HG03159 (cell line): ENCODE data around the gene HNRNPR.

Experiments used
- ATAC-seq: cut with Tn5 transposase; IDR thresholded peaks from one replicate; pipeline ENCODE4 v1.9.1; 2021; ENCODE audit warnings: mild to moderate bottlenecking, moderate library complexity; ENCODE audit not compliant: unreplicated experiment

HNRNPR gene

DNA sequence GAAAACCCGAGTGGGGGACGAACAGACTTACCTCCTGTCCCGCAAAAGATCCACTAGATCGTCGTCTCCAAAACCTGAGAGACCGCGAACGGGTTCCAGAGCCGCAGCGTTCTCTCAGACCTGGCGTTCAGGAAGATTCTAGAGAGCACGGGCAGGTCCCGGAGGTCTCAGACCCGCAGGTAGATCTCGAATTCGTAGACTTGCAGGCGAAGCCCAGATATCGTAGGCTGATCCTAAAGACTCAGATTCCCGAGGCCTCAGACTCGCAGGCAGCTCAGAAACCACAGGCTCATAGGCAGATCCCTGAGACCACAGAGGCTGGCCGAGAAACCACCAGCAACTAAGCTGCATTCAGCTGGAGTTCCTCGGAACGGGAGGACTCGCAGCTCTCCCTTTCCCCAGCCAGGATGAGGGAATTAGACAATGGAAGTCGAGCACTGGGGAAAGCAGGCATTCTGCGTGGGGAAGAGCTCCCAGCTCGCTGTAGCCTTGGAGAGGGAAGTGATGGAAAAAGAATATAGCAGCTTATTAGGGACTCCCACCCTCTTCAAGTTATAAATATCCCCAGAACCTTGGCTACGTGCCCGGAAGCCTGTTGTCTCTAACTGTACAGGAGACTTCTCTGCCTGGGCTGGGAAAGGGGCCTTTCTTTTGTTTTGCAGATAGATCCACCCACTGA lies 25.4 kb upstream of the HNRNPR start, which contains the start of gene ZNF436:
ZNF436 (minus strand) TSS at position 502 of the 679 bp plus-strand sequence. CDS start 1,831 bp downstream, outside the sequence.
- ATAC-seq = no peak

DNA sequence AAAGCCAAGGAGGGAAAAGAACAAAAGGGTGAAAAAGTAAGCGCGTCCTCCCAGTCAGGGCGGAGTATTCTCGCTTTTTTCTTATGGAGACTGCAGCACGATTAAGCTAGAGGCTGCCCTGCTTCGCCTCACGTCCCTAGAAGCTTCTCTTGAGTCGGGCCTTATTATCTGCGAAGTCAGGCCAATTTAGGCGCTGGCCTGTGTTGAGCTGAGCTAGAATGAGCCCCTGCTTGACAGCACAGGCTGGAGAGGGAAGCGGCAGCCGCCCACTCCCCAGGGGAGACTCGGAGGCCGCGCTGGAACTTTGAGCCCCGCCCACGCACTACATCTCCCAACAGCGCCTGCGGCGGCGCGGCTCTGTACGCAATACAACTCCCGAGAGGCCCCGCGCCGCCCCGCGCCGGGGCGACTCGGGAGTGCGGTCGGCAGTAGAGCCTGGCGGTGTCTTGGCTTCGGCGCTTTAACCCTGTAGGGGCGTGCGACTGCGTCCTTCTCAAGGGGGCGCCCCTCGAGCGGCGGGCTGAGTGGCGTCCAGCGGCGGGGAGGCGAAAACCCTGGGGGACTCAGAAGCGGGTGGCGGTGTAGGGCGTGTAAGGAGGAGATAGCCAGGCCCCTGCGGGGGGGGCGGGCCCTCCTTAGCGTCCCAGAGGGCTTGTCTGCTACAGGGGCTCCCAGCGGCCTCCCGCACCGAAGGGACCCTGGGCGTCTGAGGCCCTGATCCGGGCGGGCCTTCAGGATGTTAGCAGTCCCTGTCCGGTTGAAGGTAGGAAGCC lies 24.7 kb upstream of the HNRNPR start:
- ATAC-seq = peak; percentile 64

DNA sequence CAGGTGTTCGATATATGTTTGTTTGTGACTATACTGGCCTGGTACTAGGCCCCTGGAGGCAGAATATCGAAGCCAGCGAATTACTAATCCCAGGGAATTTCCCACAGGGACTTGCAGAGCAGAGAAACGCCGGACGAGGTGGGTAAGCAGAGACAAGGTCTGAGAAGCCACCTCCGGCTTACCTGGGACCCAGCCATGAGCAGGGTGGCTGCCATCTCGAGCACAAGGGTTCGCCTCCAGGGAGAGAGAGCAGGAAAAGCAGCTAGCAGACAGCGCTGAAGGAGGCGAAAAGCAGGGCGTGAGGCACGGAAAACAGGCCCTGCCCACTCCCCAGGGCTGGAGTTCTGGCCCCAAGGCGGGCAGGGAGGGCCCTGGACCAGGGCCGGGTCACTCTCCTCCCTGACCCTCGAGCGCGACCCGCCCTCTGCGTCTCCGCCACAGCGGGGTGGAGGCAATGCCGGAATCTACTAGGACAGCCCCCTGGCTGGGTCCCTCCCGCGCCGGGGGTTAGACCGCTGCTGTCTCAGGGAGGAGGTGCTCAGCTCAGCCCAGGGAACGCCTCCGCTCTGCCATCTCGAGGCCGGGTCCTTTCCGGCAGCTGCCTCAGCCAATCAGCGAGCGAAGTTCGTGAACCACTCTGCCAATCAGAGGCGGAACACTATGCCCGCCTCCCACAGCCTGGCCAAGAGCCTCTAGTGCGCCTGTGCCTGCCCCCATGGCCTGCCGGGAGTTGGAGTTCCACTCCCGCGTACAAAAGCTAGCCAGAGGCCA lies 23.9 kb upstream of the HNRNPR start:
- peak; percentile 90 for ATAC-seq

DNA sequence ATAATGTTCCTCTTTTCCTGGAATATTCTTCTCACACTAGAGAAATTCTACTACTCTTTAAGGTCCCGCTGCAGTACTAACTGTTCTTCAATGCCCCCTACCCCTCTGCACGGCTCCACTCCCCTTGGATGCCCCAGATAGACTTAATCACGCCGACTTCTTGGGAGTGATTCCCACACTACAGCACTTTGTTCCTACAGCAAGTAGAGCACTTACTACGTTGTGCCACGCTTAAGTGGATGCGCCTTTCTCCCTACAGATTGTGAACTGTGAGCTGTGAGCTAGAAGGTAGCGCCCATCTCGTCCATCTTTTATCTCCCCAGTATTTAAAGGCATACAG lies 23.3 kb upstream of the HNRNPR start:
- no peak for ATAC-seq

DNA sequence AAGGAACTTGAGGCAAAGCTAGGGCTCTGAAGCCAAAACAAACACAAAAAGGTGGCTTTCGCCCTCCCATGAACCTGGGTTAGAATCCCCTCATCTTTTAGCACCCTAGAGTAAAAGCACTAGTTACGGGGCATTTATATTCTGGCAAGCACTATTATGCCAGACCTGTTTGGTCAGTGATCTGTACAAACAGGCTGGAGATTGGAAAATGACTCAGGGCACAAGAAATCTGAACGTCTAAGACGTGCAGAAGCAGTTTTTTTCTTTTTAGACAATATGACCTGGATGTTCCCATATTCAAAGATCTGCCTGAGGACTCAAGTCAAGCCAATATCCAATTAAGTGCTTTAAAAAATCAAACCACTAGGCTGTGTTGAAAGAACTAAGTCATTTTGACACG lies 22.5 kb upstream of the HNRNPR start:
- ATAC-seq = no peak

DNA sequence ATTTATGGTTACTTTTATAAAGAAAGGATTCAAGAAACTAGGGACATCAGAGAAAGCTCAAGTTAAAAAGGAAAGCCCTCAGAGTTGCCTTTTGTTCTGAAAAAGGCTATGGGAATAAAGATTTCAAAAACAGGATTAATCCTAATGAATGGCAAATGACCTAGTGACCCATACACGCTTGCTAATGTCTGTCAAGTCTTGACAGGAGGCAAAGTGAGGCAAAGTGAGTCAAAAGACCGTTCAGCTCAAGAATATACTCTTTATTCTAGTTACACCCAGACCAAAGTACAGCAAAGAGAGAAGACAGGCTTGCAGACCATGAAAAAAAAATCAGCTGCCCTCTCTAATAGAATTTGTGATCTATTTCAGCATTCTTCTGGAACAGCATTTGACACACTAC lies 22.1 kb upstream of the HNRNPR start:
- no peak for ATAC-seq

DNA sequence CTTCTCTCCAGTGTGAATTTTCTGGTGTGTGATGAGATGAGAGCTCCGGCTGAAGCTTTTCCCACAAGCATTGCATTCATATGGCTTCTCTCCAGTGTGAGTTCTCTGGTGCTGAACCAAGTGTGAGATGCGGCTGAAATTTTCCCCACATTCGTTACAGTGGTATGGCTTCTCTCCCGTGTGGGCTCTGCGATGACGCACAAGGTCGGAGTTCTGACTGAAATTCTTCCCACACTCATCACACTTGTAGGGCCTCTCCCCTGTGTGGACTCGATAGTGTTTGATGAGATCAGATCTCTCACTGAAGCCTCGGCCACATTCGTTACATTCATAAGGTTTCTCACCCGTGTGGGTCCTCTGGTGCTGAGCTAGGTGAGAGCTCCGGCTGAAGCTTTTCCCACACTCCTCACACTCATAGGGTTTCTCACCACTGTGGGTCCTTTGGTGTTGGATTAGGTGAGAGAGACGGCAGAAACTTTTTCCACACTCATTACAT lies 18.2 kb upstream of the HNRNPR start:
- no peak for ATAC-seq

DNA sequence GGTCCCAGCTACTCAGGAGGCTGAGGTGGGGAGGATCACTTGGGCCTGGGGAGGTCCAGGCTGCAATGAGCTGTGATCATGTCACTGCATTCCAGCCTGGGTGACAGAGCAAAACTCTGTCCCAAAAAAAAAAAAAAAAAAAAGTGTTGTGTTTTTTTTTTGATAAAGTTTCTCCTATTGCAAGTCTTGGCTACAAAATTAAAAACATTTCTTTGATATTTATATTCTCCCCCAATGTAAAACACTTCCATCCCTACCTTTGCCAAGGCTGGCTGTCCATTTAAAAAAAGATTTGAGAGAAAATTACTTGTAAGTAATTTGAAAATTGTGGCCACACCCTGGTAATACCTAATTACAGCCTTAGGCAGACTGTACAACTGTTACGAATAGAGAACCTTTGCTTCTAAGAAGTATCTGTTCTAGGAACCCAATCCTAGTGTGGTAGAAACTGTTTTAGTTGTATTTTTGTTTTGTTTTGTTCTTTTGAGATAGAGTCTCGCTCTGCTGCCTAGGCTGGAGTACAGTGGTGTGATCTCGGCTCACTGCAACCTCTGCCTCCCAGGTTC lies 14.3 kb upstream of the HNRNPR start:
- no peak for ATAC-seq

DNA sequence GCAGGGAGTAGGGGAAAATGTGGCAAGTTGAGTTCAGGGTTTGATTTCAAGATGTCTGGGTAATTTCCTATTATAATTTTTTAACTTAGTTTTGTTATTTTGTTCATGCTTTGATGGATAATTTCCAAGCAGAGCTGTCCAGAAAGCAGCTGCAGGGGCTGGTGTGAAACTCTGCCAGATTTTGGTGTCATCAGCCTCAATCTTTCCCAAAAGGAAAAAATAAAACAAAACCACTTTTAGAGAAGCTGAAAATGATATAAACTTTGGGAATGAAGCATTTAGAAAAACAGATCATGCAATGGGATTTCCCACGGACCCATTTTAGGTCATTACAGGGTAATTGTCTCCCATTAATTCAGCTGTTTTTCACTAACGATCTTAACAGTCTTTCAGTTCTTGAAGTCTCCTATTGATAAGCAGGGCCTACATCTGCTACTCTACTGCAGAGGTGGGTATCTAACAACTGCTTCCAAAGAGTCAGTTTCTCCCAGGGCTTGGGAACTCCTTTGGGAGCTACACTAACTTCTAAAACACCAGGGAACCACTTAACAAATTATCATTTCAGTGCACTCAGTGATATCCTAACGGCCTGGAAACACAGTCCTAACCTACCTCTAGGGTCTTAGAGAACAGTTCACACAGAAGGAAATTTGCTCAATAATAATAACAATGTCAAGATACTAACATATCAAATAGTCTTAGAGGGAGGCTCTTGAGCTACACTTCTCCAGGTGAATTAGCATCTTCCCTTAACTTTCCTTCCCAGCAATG lies 13.2 kb upstream of the HNRNPR start:
- ATAC-seq = no peak

DNA sequence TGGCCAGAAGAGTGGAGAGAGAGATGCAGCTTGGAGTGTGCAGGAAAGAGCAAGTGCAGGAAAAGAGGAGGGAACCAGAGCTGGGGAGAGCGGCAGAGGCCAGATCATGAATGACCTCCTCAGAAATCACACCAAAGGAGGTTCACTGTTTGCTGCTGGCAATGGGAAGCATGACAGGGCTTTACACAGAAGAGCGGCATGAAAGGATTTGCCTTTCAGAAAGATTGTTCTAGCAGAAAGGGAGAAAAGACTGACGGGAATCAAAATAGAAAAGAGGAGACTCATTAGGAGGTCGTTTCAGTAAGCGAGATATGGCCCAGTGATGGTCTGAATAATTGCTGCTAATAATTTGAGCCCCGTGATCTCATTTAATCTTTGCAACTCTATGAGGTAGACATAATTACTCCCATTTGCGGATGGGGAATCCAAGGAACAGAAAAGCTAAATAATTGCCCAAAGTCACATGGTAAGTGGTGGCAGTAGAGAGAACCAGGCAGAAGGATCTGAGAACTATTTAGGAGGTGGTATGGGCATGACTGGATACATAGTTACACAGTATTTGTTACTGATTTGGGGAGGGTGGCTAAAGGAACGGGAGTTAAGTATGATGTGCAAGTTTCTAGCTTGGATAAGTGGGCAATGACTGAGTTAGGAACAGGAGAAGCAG lies 12.5 kb upstream of the HNRNPR start:
- no peak for ATAC-seq

DNA sequence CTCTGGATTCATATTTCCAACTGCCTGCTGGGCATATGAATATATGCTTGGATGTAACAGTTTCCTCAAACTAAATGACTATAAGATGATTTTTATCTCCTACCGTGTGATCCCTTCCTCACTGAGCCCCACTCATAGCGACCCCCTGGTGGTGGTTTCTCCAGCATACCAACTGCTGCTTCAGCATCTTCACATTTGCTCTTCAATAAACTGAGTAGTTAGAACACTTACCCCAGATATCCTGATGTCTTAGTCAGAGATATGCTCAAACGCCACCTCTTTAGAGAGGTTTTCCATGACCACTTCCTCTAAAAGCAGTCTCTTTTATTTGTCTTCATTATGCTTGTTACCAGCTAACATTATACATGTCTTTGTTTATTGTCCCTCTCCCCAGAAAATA lies 10.2 kb upstream of the HNRNPR start:
- no peak for ATAC-seq

DNA sequence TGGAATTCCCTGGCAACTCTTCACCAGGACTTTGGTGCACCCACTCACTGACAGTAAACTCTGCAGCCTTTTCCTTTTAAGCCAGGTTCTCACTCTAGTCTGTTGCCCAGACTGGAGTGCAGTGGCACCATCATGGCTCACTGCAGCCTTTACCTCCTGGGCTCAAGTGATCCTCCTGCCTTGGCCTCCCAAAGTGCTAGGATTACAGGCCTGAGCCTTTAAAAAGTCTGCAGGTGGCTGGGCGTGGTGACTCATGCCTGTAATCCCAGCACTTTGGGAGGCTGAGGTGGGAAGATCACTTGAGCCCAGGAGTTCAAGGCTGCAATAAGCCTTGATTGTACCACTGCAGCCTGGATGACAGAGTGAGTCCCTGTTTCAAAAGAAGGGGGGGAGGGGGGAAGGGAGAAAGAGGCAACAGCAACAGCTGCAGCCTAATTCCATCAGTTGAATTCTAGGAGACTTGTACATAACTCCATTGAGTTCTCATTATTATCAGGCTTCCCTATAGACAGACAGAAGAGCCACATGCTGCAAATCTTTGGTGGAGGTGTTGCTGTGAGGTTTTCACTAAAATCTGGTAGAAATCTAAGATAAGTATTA lies 8.1 kb upstream of the HNRNPR start:
- ATAC-seq = no peak

DNA sequence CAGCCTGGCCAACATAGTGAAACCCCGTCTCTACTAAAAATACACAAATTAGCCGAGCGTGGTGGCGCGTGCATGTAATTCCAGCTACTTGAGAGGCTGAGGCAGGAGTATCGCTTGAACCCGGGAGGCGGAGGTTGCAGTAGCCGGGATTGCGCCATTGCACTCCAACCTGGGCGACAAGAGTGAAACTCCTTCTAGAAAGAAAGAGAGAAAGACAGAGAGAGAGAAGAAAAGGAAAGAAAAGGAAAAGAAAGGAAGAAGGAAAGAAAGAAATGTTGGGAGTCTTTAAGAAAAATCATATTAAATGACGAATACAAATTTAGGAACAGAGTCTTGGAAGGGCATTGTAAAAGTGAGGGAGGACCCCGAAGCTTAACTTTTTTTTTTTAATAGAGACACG lies 1.8 kb upstream of the HNRNPR start:
- no peak for ATAC-seq

DNA sequence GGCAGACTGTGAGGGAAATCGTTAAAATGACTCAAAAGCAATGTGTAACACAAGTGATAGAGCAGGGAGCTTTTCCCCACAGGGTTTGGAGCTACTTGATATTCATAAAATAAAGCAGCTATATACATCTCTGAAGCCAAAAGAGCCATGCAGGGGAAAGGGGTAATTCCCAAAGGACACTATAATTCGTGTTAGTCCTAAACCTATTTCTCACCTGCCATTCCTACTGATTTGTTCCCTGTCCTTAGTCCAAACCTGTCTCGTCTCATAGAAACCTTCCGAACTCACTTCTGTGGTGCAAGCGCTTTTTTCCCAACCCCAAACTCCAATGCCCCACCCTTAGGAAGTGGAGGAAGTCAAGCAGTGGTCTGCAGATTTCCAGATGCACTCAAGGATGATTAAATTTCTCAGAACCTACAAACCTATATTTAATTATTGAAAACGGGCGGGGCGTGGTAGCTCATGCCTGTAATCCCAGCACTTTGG lies 946 bp upstream of the HNRNPR start:
- ATAC-seq = no peak

DNA sequence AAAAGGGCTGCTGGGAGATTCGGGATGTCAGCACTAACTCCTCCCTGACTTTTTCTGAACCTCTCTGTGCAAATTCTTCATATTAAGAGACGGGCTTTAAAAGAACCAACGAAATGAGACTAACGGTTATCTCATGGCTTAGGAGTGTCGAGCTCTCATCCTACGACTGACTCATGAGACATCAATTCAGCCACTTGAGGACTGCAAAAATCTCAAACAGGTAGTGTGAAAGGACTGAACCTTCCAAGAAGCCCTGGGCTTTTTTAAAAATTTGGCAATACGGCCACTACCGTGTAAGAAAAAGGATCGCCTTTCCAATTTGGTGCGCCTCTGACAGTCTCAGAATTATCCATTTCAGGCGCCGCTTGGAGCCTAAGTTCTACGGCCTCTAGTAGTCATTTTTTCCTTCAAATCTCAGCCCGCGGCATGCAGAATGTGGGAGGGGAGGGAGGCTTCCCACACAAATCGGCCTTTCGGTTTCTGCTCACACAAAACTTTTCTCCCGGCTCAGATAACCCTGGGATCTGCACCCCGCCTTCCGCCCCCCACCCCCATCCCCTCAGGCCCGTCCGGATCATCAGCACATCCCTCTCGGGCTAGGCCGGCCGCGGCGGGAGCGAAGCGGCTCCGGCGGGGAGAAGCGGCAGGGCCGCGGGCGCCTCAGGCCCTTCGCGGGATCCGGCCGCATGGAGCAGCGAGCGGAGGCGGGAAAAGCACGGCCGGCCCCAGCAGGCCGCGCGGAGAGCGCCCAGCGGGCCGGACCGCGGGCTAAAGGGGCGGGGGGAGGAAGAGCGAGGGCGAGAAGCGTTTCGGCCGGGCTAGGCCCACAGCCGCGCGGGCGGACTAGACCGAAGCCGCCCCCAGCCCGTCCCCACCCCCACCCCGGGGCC lies 618 bp downstream of the HNRNPR start:
- peak; percentile 18 for ATAC-seq

DNA sequence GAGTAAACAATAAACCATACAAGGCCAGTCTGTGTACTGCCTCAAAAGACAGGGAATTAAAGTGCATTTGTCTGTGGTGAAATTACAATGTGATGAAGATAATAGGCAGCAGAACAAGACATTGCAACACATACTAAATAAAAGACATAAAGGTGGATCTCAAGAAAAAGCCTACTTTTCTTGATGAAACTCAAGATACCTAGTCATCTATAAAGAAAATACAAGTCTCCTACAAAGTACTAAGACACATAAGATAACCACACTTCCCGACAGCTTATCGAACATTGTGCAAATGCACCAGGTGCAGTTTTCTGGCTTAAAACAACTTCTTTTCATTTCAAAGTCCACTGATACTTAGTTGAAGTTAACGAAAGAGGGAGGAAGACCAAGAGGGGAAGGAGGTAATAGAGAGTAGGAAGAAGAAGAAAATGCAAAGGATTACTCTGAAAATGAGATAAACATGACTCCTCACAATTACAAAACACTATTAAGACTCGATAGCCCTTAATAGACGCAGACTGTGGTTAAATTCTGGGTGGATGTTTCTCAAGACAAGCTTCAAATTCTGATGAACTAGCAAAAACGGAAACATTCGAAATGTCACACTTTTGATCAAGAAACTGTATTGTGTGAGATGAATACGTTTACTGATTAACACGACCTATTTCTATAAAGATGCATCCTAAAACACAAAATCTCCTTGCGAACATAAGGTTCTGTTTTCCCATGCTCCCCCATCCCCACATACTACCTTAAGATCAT lies 2.0 kb downstream of the HNRNPR start:
- ATAC-seq = no peak

DNA sequence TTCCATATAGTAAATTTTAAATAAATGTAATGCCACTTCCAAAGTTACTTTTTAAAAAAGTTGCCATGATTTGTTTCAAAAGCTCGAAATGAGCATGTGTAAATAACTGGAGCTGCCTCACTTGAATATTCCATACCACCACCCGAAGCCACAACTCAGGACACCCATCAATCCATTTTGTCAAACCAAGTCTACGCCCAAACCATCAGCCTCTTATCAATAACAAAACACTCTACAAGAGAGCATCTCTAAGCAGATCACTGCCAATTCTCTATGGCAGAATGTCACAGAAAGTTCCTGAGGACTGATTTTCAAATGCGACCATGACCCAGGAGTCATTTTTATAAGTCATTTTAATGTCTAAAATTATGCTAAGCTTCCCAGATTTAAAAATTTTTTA lies 4.5 kb downstream of the HNRNPR start:
- ATAC-seq = no peak

DNA sequence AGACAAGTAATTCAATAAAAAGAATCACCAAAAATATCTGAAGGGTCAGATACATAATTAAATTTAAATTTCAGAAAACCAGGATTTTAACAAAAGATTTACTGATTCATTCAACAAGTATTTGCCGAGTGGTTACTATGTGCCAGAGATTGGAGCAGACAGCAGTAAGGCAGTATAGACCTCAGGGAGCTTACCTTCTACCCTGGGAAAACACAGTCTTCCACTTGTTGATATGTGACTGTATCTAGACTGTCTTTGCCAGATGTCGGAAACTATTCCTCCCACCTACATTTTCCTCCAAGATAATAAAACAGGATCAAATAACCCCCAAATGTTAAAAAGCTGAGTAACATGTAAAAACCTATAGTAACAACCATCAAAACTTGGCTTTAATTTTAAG lies 6.2 kb downstream of the HNRNPR start:
- no peak for ATAC-seq
